ENCODE measurements around the gene PRRC2C.
"Not testable (repeated sequence)": the region's sequence is repeated elsewhere in the genome, so short reads cannot be mapped to it uniquely, and the experiment has no call there.

The PRRC2C gene

GRCh38 chr1:171485375-171486047, at the start of gene PRRC2C:
Gene PRRC2C (plus strand): TSS chr1:171485530. CDS start chr1:171512089, 26,559 bp downstream.
- no peaks in the 10 kb centered on the region for H3K27me3 ChIP-seq (ENCODE audit: insufficient read depth, low read length)
- H3K4me1 ChIP-seq (ENCODE audit: insufficient read depth, low read length) = peaks cover 20% of the 10 kb centered on the region
- peak within 1 kb of the TSS; percentile 71 for H3K4me3 ChIP-seq (ENCODE audit: low read length)
- peak within 1 kb of the TSS; percentile 83 for H2AFZ ChIP-seq (ENCODE audit: low read depth, low read length)
- H3K9me3 ChIP-seq (ENCODE audit: low read length) = no peaks in the 10 kb centered on the region
- peaks cover 7% of the 10 kb centered on the region for H3K36me3 ChIP-seq (ENCODE audit: insufficient read depth, low read length)

- H2AFZ ChIP-seq (ENCODE audit: low read depth, low read length) = no peak overlapping the region
- H3K4me3 ChIP-seq (ENCODE audit: low read length) = no peak overlapping the region
- peaks cover 3% of the 10 kb centered on the region for H3K27me3 ChIP-seq (ENCODE audit: insufficient read depth, low read length)
- no peaks in the 10 kb centered on the region for H3K4me1 ChIP-seq (ENCODE audit: insufficient read depth, low read length)
- H3K9me3 ChIP-seq (ENCODE audit: low read length) = no peaks in the 10 kb centered on the region
- H3K36me3 ChIP-seq (ENCODE audit: insufficient read depth, low read length) = no peaks in the 10 kb centered on the region
Measured at GRCh38 chr1:171438441-171438840, 46.9 kb upstream of the PRRC2C start.

GRCh38 chr1:171440201-171440600, 45.1 kb upstream of the PRRC2C start:
- H3K4me1 ChIP-seq (ENCODE audit: insufficient read depth, low read length); H2AFZ ChIP-seq (ENCODE audit: low read depth, low read length); H3K27me3 ChIP-seq (ENCODE audit: insufficient read depth, low read length); H3K36me3 ChIP-seq (ENCODE audit: insufficient read depth, low read length); H3K9me3 ChIP-seq (ENCODE audit: low read length); H3K4me3 ChIP-seq (ENCODE audit: low read length): not testable (repeated sequence)

GRCh38 chr1:171441278-171441895, 43.9 kb upstream of the PRRC2C start:
- H3K4me3 ChIP-seq (ENCODE audit: low read length); H3K9me3 ChIP-seq (ENCODE audit: low read length); H3K27me3 ChIP-seq (ENCODE audit: insufficient read depth, low read length); H3K4me1 ChIP-seq (ENCODE audit: insufficient read depth, low read length); H2AFZ ChIP-seq (ENCODE audit: low read depth, low read length); H3K36me3 ChIP-seq (ENCODE audit: insufficient read depth, low read length): not testable (repeated sequence)

GRCh38 chr1:171446386-171446785, 38.9 kb upstream of the PRRC2C start:
- Histone ChIP-seq H3K4me1 (ENCODE audit: insufficient read depth, low read length) (no peaks in the 10 kb centered on the region), H3K36me3 (ENCODE audit: insufficient read depth, low read length) (no peaks in the 10 kb centered on the region), H2AFZ (ENCODE audit: low read depth, low read length) (no peak overlapping the region), H3K4me3 (ENCODE audit: low read length) (no peak overlapping the region), H3K9me3 (ENCODE audit: low read length) (no peaks in the 10 kb centered on the region), H3K27me3 (ENCODE audit: insufficient read depth, low read length) (no peaks in the 10 kb centered on the region)

GRCh38 chr1:171455967-171456366, 29.4 kb upstream of the PRRC2C start:
- Histone ChIP-seq H3K4me3 (ENCODE audit: low read length) (no peak overlapping the region), H3K36me3 (ENCODE audit: insufficient read depth, low read length) (no peaks in the 10 kb centered on the region), H3K9me3 (ENCODE audit: low read length) (no peaks in the 10 kb centered on the region), H3K4me1 (ENCODE audit: insufficient read depth, low read length) (no peaks in the 10 kb centered on the region), H2AFZ (ENCODE audit: low read depth, low read length) (no peak overlapping the region), H3K27me3 (ENCODE audit: insufficient read depth, low read length) (no peaks in the 10 kb centered on the region)

GRCh38 chr1:171457412-171457811, 27.9 kb upstream of the PRRC2C start:
- Histone ChIP-seq H3K4me3 (ENCODE audit: low read length) (no peak overlapping the region), H2AFZ (ENCODE audit: low read depth, low read length) (no peak overlapping the region), H3K36me3 (ENCODE audit: insufficient read depth, low read length) (no peaks in the 10 kb centered on the region), H3K4me1 (ENCODE audit: insufficient read depth, low read length) (no peaks in the 10 kb centered on the region), H3K9me3 (ENCODE audit: low read length) (no peaks in the 10 kb centered on the region), H3K27me3 (ENCODE audit: insufficient read depth, low read length) (no peaks in the 10 kb centered on the region)

- Histone ChIP-seq H3K4me1 (ENCODE audit: insufficient read depth, low read length) (no peaks in the 10 kb centered on the region), H3K4me3 (ENCODE audit: low read length) (no peak overlapping the region), H2AFZ (ENCODE audit: low read depth, low read length) (no peak overlapping the region), H3K27me3 (ENCODE audit: insufficient read depth, low read length) (no peaks in the 10 kb centered on the region), H3K9me3 (ENCODE audit: low read length) (no peaks in the 10 kb centered on the region), H3K36me3 (ENCODE audit: insufficient read depth, low read length) (no peaks in the 10 kb centered on the region)
Measured at GRCh38 chr1:171460018-171460620, 25.2 kb upstream of the PRRC2C start.

GRCh38 chr1:171467626-171468025, 17.7 kb upstream of the PRRC2C start:
- Histone ChIP-seq H3K27me3 (ENCODE audit: insufficient read depth, low read length) (no peaks in the 10 kb centered on the region), H2AFZ (ENCODE audit: low read depth, low read length) (no peak overlapping the region), H3K36me3 (ENCODE audit: insufficient read depth, low read length) (no peaks in the 10 kb centered on the region), H3K4me1 (ENCODE audit: insufficient read depth, low read length) (no peaks in the 10 kb centered on the region), H3K9me3 (ENCODE audit: low read length) (no peaks in the 10 kb centered on the region), H3K4me3 (ENCODE audit: low read length) (no peak overlapping the region)

- Histone ChIP-seq H3K9me3 (ENCODE audit: low read length) (no peaks in the 10 kb centered on the region), H3K27me3 (ENCODE audit: insufficient read depth, low read length) (no peaks in the 10 kb centered on the region), H3K4me1 (ENCODE audit: insufficient read depth, low read length) (no peaks in the 10 kb centered on the region), H2AFZ (ENCODE audit: low read depth, low read length) (no peak overlapping the region), H3K4me3 (ENCODE audit: low read length) (no peak overlapping the region), H3K36me3 (ENCODE audit: insufficient read depth, low read length) (no peaks in the 10 kb centered on the region)
Measured at GRCh38 chr1:171468120-171468750, 17.1 kb upstream of the PRRC2C start.

- Histone ChIP-seq H3K4me1 (ENCODE audit: insufficient read depth, low read length) (no peaks in the 10 kb centered on the region), H3K27me3 (ENCODE audit: insufficient read depth, low read length) (no peaks in the 10 kb centered on the region), H3K9me3 (ENCODE audit: low read length) (no peaks in the 10 kb centered on the region), H2AFZ (ENCODE audit: low read depth, low read length) (no peak overlapping the region), H3K4me3 (ENCODE audit: low read length) (no peak overlapping the region), H3K36me3 (ENCODE audit: insufficient read depth, low read length) (no peaks in the 10 kb centered on the region)
Measured at GRCh38 chr1:171470726-171471125, 14.6 kb upstream of the PRRC2C start.

- no peak overlapping the region for H3K4me3 ChIP-seq (ENCODE audit: low read length)
- H2AFZ ChIP-seq (ENCODE audit: low read depth, low read length) = no peak overlapping the region
- H3K9me3 ChIP-seq (ENCODE audit: low read length) = no peaks in the 10 kb centered on the region
- no peaks in the 10 kb centered on the region for H3K27me3 ChIP-seq (ENCODE audit: insufficient read depth, low read length)
- H3K36me3 ChIP-seq (ENCODE audit: insufficient read depth, low read length) = no peaks in the 10 kb centered on the region
- H3K4me1 ChIP-seq (ENCODE audit: insufficient read depth, low read length) = no peaks in the 10 kb centered on the region
Measured at GRCh38 chr1:171472183-171472647, 13.1 kb upstream of the PRRC2C start.

GRCh38 chr1:171476829-171477228, 8.5 kb upstream of the PRRC2C start:
- Histone ChIP-seq H3K4me1 (ENCODE audit: insufficient read depth, low read length) (no peaks in the 10 kb centered on the region), H2AFZ (ENCODE audit: low read depth, low read length) (no peak overlapping the region), H3K4me3 (ENCODE audit: low read length) (no peak overlapping the region), H3K36me3 (ENCODE audit: insufficient read depth, low read length) (no peaks in the 10 kb centered on the region), H3K27me3 (ENCODE audit: insufficient read depth, low read length) (no peaks in the 10 kb centered on the region), H3K9me3 (ENCODE audit: low read length) (no peaks in the 10 kb centered on the region)
